GM23338 (cell line): Measurements from ENCODE around the gene TRIM67. TPM values are rescaled to one million over a fixed set of nuclear protein-coding genes. Genes with fewer than 3 reads are reported as not detected.

Source experiments
- ATAC-seq: fragments of 200-7000 bp; cut with Tn5 transposase; 3 replicates; pipeline ENCODE4 v1.9.1; 2020
- DNase-seq: peaks from one replicate; pipeline ENCODE4 v3.0.0-alpha.2; 2015; ENCODE audit warnings: low spot score
- H2AFZ ChIP-seq: fragments of 200-600 bp; sonication (generic); 2 replicates; pipeline ENCODE4 v1.8.0; 2016; ENCODE audit warnings: antibody characterized with exemption, mild to moderate bottlenecking, moderate library complexity
- H3F3A ChIP-seq: fragments of 200-600 bp; sonication (generic); replicated peaks from 2 replicates; pipeline ENCODE4 v1.8.0; 2017; ENCODE audit warnings: antibody characterized with exemption, mixed run types, low read depth
- H3K27ac ChIP-seq: fragments of 200-600 bp; sonication (generic); 2 replicates; pipeline ENCODE4 v1.6.1; 2016; ENCODE audit warnings: low read depth
- H3K27me3 ChIP-seq: fragments of 200-600 bp; sonication (generic); 2 replicates; pipeline ENCODE4 v1.8.0; 2016; ENCODE audit warnings: mild to moderate bottlenecking, mixed run types, moderate library complexity; ENCODE audit not compliant: insufficient read depth
- H3K36me3 ChIP-seq: fragments of 200-600 bp; sonication (generic); 2 replicates; pipeline ENCODE4 v1.8.0; 2016; ENCODE audit warnings: mild to moderate bottlenecking; ENCODE audit not compliant: insufficient read depth
- H3K4me1 ChIP-seq: fragments of 200-600 bp; sonication (generic); 2 replicates; pipeline ENCODE4 v1.8.0; 2016; ENCODE audit warnings: mild to moderate bottlenecking, moderate library complexity; ENCODE audit not compliant: insufficient read depth
- H3K4me2 ChIP-seq: fragments of 200-600 bp; sonication (generic); 2 replicates; pipeline ENCODE4 v1.7.1; 2017; ENCODE audit warnings: mixed run types
- H3K4me3 ChIP-seq: fragments of 200-600 bp; sonication (generic); 2 replicates; pipeline ENCODE4 v1.6.1; 2016; ENCODE audit warnings: mixed run types
- H3K79me2 ChIP-seq: fragments of 200-600 bp; sonication (generic); replicated peaks from 2 replicates; pipeline ENCODE4 v1.8.0; 2017; ENCODE audit warnings: mild to moderate bottlenecking; ENCODE audit not compliant: insufficient read depth
- H3K9me2 ChIP-seq: fragments of 200-600 bp; sonication (generic); 2 replicates; pipeline ENCODE4 v1.8.0; 2017; ENCODE audit not compliant: insufficient read depth
- H4K20me1 ChIP-seq: fragments of 200-600 bp; sonication (generic); replicated peaks from 2 replicates; pipeline ENCODE4 v1.8.0; 2017; ENCODE audit warnings: mild to moderate bottlenecking; ENCODE audit not compliant: insufficient read depth
- H3K27ac Mint-ChIP-seq: 2 replicates; pipeline ENCODE4 v1.8.0; 2020; ENCODE audit warnings: inconsistent platforms, mild to moderate bottlenecking, moderate library complexity, mixed read lengths
- H3K27me3 Mint-ChIP-seq: 3 replicates; pipeline ENCODE4 v1.8.0; 2022; ENCODE audit warnings: low read depth, mild to moderate bottlenecking, moderate library complexity, mixed read lengths, inconsistent platforms; ENCODE audit not compliant: insufficient read depth, poor library complexity
- H3K36me3 Mint-ChIP-seq: 3 replicates; pipeline ENCODE4 v1.8.0; 2021; ENCODE audit warnings: low read depth, mild to moderate bottlenecking, inconsistent platforms, moderate library complexity, mixed read lengths
- H3K4me1 Mint-ChIP-seq: 3 replicates; pipeline ENCODE4 v1.8.0; 2020; ENCODE audit warnings: mild to moderate bottlenecking, inconsistent platforms, mixed read lengths
- H3K4me3 Mint-ChIP-seq: 3 replicates; pipeline ENCODE4 v1.8.0; 2021; ENCODE audit warnings: moderate library complexity, mild to moderate bottlenecking, inconsistent platforms, mixed read lengths
- H3K9me3 Mint-ChIP-seq: 3 replicates; pipeline ENCODE4 v1.8.0; 2020; ENCODE audit warnings: moderate library complexity, mild to moderate bottlenecking, inconsistent platforms, mixed read lengths
- CREB1 ChIP-seq: fragments of 250-450 bp; sonication (Bioruptor Pico); IDR thresholded peaks from 2 replicates; pipeline ENCODE4 v1.5.0; 2020; ENCODE audit warnings: low read depth, mild to moderate bottlenecking, moderate library complexity
- EZH2 ChIP-seq: fragments of 200-600 bp; sonication (generic); IDR thresholded peaks from one replicate; pipeline ENCODE4 v1.8.0; 2017; ENCODE audit warnings: antibody characterized with exemption, mild to moderate bottlenecking, low read depth; ENCODE audit not compliant: unreplicated experiment
- EZH2phosphoT487 ChIP-seq: fragments of 200-600 bp; sonication (generic); IDR thresholded peaks from one replicate; pipeline ENCODE4 v1.8.1; 2018; ENCODE audit warnings: antibody characterized with exemption; ENCODE audit not compliant: unreplicated experiment
- JUNB ChIP-seq: IDR thresholded peaks from one replicate; pipeline ENCODE4 v1.6.1; 2016; ENCODE audit warnings: antibody characterized with exemption; ENCODE audit not compliant: unreplicated experiment
- NANOG ChIP-seq: IDR thresholded peaks from 2 replicates; pipeline ENCODE4 v1.6.1; 2016; ENCODE audit warnings: antibody characterized with exemption, borderline replicate concordance
- POLR2AphosphoS5 ChIP-seq: IDR thresholded peaks from 2 replicates; pipeline ENCODE4 v1.6.1; 2016; ENCODE audit warnings: antibody characterized with exemption, low read depth
- REST ChIP-seq: IDR thresholded peaks from one replicate; pipeline ENCODE4 v1.6.1; 2018; ENCODE audit warnings: antibody characterized with exemption; ENCODE audit not compliant: unreplicated experiment
- STAT1 ChIP-seq: IDR thresholded peaks from one replicate; pipeline ENCODE4 v1.6.1; 2016; ENCODE audit warnings: antibody characterized with exemption; ENCODE audit not compliant: unreplicated experiment
- ZNF114 ChIP-seq: fragments of 250-450 bp; sonication (Bioruptor Pico); IDR thresholded peaks from 2 replicates; pipeline ENCODE4 v1.5.0; 2020; ENCODE audit warnings: mild to moderate bottlenecking, moderate library complexity
- ZNF331 ChIP-seq: fragments of 250-450 bp; sonication (Bioruptor Pico); IDR thresholded peaks from 2 replicates; pipeline ENCODE4 v1.5.0; 2020; ENCODE audit warnings: low read depth, mild to moderate bottlenecking, moderate library complexity
- polyA plus RNA-seq: library from polyadenylated mRNA; unstranded; fragments of >200 nt; fragmentation: Nextera tagmentation; extraction: Ambion mirVana; gene quantifications from 2 replicates; pipeline ENCODE4 v1.2.1, GENCODE V29; 2016
- total RNA-seq: library from RNA; depleted of rRNA; stranded (reverse); fragments of >200 nt; shearing (Covaris generic); gene quantifications from 2 replicates; pipeline ENCODE4 v1.2.3, GENCODE V29; 2014
- TF ChIP-seq, protein P1 (sequence below): fragments of 250-450 bp; sonication (Bioruptor Pico); IDR thresholded peaks from 2 replicates; pipeline ENCODE4 v1.5.0; 2020; ENCODE audit warnings: mild to moderate bottlenecking, moderate library complexity
- TF ChIP-seq, protein P2 (sequence below), 2 experiments: fragments of 200-600 bp in 1 of 2; sonication (generic) in 1 of 2; conservative IDR thresholded peaks; 2 replicates each; pipeline versions ENCODE4 v1.5.1 to v1.6.1; 2016 to 2017; ENCODE audit warnings: antibody characterized with exemption in 2 of 2, low read depth in 2 of 2, mild to moderate bottlenecking in 2 of 2, moderate library complexity in 1 of 2

Gene TRIM67
- total and polyA plus RNA-seq, 2 experiments from 2014 or later, result 0.03 TPM; not detected in 1

DNA sequence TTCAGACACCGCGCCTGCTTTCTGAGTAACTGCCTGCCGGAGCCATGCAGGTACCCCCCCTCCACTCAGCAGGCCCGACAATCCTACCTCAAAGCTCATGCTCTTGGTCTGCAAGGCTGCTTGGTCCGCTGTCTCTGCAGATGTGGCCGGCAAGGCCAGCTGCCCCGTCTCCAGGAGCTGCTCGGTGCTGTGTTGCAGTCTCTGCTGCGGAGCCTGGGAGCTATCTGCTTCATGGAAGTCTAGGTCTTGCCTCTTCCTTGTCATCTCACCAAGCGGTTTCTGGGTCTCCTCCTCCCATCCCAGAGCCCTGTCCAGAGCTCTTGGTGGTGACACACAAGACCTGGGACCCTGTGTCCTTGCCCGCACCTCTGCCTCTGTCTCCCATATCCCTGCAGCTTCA lies 55.2 kb downstream of the TRIM67 start:
- no peaks in the 10 kb centered on the region for H3K79me2 ChIP-seq
- H2AFZ ChIP-seq, result no peak overlapping the region
- DNase-seq (no peak), ATAC-seq (no peak)
- TF ChIP-seq, protein P1, sequence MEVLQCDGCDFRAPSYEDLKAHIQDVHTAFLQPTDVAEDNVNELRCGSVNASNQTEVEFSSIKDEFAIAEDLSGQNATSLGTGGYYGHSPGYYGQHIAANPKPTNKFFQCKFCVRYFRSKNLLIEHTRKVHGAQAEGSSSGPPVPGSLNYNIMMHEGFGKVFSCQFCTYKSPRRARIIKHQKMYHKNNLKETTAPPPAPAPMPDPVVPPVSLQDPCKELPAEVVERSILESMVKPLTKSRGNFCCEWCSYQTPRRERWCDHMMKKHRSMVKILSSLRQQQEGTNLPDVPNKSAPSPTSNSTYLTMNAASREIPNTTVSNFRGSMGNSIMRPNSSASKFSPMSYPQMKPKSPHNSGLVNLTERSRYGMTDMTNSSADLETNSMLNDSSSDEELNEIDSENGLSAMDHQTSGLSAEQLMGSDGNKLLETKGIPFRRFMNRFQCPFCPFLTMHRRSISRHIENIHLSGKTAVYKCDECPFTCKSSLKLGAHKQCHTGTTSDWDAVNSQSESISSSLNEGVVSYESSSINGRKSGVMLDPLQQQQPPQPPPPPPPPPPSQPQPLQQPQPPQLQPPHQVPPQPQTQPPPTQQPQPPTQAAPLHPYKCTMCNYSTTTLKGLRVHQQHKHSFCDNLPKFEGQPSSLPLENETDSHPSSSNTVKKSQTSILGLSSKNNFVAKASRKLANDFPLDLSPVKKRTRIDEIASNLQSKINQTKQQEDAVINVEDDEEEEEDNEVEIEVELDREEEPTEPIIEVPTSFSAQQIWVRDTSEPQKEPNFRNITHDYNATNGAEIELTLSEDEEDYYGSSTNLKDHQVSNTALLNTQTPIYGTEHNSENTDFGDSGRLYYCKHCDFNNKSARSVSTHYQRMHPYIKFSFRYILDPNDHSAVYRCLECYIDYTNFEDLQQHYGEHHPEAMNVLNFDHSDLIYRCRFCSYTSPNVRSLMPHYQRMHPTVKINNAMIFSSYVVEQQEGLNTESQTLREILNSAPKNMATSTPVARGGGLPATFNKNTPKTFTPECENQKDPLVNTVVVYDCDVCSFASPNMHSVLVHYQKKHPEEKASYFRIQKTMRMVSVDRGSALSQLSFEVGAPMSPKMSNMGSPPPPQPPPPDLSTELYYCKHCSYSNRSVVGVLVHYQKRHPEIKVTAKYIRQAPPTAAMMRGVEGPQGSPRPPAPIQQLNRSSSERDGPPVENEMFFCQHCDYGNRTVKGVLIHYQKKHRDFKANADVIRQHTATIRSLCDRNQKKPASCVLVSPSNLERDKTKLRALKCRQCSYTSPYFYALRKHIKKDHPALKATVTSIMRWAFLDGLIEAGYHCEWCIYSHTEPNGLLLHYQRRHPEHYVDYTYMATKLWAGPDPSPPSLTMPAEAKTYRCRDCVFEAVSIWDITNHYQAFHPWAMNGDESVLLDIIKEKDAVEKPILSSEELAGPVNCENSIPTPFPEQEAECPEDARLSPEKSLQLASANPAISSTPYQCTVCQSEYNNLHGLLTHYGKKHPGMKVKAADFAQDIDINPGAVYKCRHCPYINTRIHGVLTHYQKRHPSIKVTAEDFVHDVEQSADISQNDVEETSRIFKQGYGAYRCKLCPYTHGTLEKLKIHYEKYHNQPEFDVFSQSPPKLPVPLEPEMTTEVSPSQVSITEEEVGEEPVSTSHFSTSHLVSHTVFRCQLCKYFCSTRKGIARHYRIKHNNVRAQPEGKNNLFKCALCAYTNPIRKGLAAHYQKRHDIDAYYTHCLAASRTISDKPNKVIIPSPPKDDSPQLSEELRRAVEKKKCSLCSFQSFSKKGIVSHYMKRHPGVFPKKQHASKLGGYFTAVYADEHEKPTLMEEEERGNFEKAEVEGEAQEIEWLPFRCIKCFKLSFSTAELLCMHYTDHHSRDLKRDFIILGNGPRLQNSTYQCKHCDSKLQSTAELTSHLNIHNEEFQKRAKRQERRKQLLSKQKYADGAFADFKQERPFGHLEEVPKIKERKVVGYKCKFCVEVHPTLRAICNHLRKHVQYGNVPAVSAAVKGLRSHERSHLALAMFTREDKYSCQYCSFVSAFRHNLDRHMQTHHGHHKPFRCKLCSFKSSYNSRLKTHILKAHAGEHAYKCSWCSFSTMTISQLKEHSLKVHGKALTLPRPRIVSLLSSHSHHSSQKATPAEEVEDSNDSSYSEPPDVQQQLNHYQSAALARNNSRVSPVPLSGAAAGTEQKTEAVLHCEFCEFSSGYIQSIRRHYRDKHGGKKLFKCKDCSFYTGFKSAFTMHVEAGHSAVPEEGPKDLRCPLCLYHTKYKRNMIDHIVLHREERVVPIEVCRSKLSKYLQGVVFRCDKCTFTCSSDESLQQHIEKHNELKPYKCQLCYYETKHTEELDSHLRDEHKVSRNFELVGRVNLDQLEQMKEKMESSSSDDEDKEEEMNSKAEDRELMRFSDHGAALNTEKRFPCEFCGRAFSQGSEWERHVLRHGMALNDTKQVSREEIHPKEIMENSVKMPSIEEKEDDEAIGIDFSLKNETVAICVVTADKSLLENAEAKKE (CRISPR knock-in tag), result no peak
- no peak for TF ChIP-seq ZNF114
- TF ChIP-seq STAT1, result no peak
- no peak for TF ChIP-seq ZNF331 (CRISPR knock-in tag)
- TF ChIP-seq EZH2, result no peak
- TF ChIP-seq JUNB, result no peak
- TF ChIP-seq NANOG, result no peak
- no peak for TF ChIP-seq REST
- no peak for TF ChIP-seq POLR2AphosphoS5
- no peak for TF ChIP-seq EZH2phosphoT487
- TF ChIP-seq, protein P2, sequence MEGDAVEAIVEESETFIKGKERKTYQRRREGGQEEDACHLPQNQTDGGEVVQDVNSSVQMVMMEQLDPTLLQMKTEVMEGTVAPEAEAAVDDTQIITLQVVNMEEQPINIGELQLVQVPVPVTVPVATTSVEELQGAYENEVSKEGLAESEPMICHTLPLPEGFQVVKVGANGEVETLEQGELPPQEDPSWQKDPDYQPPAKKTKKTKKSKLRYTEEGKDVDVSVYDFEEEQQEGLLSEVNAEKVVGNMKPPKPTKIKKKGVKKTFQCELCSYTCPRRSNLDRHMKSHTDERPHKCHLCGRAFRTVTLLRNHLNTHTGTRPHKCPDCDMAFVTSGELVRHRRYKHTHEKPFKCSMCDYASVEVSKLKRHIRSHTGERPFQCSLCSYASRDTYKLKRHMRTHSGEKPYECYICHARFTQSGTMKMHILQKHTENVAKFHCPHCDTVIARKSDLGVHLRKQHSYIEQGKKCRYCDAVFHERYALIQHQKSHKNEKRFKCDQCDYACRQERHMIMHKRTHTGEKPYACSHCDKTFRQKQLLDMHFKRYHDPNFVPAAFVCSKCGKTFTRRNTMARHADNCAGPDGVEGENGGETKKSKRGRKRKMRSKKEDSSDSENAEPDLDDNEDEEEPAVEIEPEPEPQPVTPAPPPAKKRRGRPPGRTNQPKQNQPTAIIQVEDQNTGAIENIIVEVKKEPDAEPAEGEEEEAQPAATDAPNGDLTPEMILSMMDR (conservative IDR thresholded peaks at IDR 0.05; ENCODE audit: low read depth in 2 of 2), result no peak
- TF ChIP-seq CREB1 (CRISPR knock-in tag), result no peak
- no peaks in the 10 kb centered on the region for H3K9me2 ChIP-seq
- H3K36me3 ChIP-seq, result no peaks in the 10 kb centered on the region
- Mint-ChIP-seq H3K9me3 (no peaks in the 10 kb centered on the region), H3K4me1 (peaks cover 16% of the 10 kb centered on the region), H3K27me3 (peaks cover 66% of the 10 kb centered on the region), H3K4me3 (no peak overlapping the region), H3K27ac (no peak overlapping the region), H3K36me3 (no peaks in the 10 kb centered on the region)
- no peaks in the 10 kb centered on the region for H3F3A ChIP-seq
- no peak overlapping the region for H3K27ac ChIP-seq
- peaks cover 5% of the 10 kb centered on the region for H4K20me1 ChIP-seq
- H3K4me1 ChIP-seq, result peaks cover 2% of the 10 kb centered on the region; the same call in 1 of the 2 replicates
- no peak overlapping the region for H3K4me3 ChIP-seq
- no peak overlapping the region for H3K4me2 ChIP-seq
- peaks cover 64% of the 10 kb centered on the region for H3K27me3 ChIP-seq
